Activated naive CD4-positive, alpha-beta T cell treated with anti-CD3 and anti-CD28 coated beads, Interleukin-2, amount 50 U/mL, for 24 hours (primary cell): ENCODE measurements around the gene LCN9.
"Not testable (repeated sequence)": the region's sequence is repeated elsewhere in the genome, so short reads cannot be mapped to it uniquely, and the experiment has no call there.

Experiments
- H3K27ac Mint-ChIP-seq: one replicate; pipeline ENCODE4 v1.8.0; 2021; ENCODE audit warnings: mild to moderate bottlenecking, mixed read lengths
- H3K27me3 Mint-ChIP-seq: one replicate; pipeline ENCODE4 v1.8.0; 2021; ENCODE audit warnings: mixed read lengths
- H3K36me3 Mint-ChIP-seq: one replicate; pipeline ENCODE4 v1.8.0; 2021; ENCODE audit warnings: mixed read lengths
- H3K4me1 Mint-ChIP-seq: one replicate; pipeline ENCODE4 v1.8.0; 2021; ENCODE audit warnings: mixed read lengths
- H3K4me3 Mint-ChIP-seq: one replicate; pipeline ENCODE4 v1.8.0; 2021; ENCODE audit warnings: mild to moderate bottlenecking, mixed read lengths
- H3K9me3 Mint-ChIP-seq: one replicate; pipeline ENCODE4 v1.8.0; 2021; ENCODE audit warnings: mixed read lengths

LCN9 gene

DNA sequence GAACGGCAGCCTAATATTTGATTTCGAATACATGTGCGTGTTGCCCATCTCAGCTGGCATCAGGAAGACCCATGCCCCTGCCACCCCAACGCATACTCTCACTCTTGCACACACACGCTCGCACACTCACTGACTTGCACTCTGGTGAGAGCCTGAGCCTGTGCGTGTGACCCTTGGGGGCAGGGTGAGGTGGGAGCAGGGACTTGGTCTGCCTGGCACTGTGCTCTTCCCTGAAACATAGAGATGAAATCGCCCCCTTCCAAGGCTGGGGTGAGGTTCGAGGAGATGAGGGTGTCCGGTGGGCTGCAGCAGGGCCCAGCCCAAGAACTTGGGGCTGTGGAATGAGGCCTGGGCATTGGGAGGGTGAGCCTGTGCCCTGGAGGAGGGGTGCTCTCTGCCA is 1.2 kb downstream of the LCN9 start:
- no peak overlapping the region for H3K27ac Mint-ChIP-seq
- no peaks in the 10 kb centered on the region for H3K36me3 Mint-ChIP-seq
- no peaks in the 10 kb centered on the region for H3K27me3 Mint-ChIP-seq
- no peaks in the 10 kb centered on the region for H3K9me3 Mint-ChIP-seq
- H3K4me3 Mint-ChIP-seq: no peak overlapping the region
- H3K4me1 Mint-ChIP-seq: no peaks in the 10 kb centered on the region

GRCh38 chr9:135664801-135665794 is 2.0 kb downstream of the LCN9 start:
- Mint-ChIP-seq H3K4me1 (no peaks in the 10 kb centered on the region), H3K27me3 (no peaks in the 10 kb centered on the region), H3K4me3 (no peak overlapping the region), H3K36me3 (no peaks in the 10 kb centered on the region), H3K27ac (no peak overlapping the region), H3K9me3 (no peaks in the 10 kb centered on the region)

DNA sequence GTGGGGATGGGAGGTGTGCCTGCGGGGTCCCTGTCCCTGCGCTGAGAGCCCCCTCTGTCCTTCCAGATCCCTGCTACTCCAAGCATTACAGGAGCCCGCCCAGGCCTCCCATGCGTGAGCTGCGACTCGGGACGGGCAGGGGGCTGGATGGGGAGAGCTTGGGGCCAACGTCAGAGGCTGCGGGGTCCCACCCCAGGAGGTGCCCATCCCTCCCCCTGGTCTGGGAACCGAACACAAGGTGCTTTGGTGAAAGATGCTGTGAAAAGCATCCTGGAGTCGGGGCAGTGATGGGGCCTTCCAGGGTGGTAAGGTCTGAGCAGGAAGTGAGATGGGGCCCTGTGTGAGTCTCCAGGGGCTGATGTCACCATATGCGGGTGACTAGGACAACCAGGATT is 2.7 kb downstream of the LCN9 start:
- H3K4me3 Mint-ChIP-seq: no peak overlapping the region
- no peak overlapping the region for H3K27ac Mint-ChIP-seq
- H3K27me3 Mint-ChIP-seq: no peaks in the 10 kb centered on the region
- H3K36me3 Mint-ChIP-seq: no peaks in the 10 kb centered on the region
- H3K9me3 Mint-ChIP-seq: no peaks in the 10 kb centered on the region
- no peaks in the 10 kb centered on the region for H3K4me1 Mint-ChIP-seq

DNA sequence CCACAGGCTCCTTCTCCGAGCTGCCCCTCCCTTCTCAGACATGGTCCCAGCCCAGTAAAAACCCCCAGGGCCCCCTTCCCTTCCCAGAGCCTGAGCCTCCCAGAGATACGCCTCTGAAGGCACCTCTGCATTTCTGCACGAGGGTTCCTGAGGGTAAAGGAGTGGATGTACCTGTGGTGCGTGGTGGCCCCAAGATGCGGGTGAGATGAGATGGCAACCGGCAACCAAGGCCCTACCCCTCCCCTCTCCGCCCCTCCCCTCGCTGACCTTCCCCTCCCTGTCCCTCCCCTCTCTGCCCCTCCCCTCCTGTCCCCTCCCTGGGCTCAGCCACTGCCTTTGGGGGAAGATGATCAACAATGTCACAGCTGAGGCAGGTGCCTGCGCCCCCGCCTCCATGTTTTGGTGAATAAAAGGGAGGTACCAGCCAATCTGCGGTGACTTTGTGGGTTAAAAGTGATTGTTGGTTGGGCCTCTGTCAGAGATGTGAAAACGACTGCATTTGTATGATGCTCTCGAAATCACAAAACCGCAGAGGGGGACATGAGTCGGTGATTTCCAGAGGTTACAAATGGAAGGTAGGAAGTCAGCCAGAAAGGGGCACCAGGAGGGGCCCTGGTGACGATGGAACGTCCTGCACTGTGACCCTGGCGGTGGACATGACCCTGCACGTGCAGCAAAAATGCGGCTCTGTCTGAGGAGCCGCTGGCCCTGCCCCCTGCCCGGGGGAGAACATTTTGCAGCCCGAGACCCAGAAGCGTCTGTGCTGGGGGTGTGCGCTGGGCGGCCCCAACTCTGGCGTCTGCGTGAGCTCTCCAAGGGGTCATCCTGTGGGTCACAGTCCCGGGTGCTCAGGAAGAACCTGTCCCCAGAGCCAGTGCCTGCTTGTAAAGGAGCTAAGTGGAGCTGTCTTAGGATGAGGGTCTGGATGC is 3.7 kb downstream of the LCN9 start:
- no peak overlapping the region for H3K27ac Mint-ChIP-seq
- no peak overlapping the region for H3K4me3 Mint-ChIP-seq
- no peaks in the 10 kb centered on the region for H3K27me3 Mint-ChIP-seq
- no peaks in the 10 kb centered on the region for H3K36me3 Mint-ChIP-seq
- H3K9me3 Mint-ChIP-seq: no peaks in the 10 kb centered on the region
- H3K4me1 Mint-ChIP-seq: no peaks in the 10 kb centered on the region

GRCh38 chr9:135667463-135668001 is 4.4 kb downstream of the LCN9 start:
- Mint-ChIP-seq H3K4me3 (no peak overlapping the region), H3K9me3 (no peaks in the 10 kb centered on the region), H3K4me1 (no peaks in the 10 kb centered on the region), H3K36me3 (no peaks in the 10 kb centered on the region), H3K27me3 (peaks cover 3% of the 10 kb centered on the region), H3K27ac (no peak overlapping the region)

- H3K27ac Mint-ChIP-seq, H3K27me3 Mint-ChIP-seq, H3K36me3 Mint-ChIP-seq, H3K4me1 Mint-ChIP-seq, H3K9me3 Mint-ChIP-seq, H3K4me3 Mint-ChIP-seq: not testable (repeated sequence)
Measured at GRCh38 chr9:135669018-135669417, 5.9 kb downstream of the LCN9 start.

DNA sequence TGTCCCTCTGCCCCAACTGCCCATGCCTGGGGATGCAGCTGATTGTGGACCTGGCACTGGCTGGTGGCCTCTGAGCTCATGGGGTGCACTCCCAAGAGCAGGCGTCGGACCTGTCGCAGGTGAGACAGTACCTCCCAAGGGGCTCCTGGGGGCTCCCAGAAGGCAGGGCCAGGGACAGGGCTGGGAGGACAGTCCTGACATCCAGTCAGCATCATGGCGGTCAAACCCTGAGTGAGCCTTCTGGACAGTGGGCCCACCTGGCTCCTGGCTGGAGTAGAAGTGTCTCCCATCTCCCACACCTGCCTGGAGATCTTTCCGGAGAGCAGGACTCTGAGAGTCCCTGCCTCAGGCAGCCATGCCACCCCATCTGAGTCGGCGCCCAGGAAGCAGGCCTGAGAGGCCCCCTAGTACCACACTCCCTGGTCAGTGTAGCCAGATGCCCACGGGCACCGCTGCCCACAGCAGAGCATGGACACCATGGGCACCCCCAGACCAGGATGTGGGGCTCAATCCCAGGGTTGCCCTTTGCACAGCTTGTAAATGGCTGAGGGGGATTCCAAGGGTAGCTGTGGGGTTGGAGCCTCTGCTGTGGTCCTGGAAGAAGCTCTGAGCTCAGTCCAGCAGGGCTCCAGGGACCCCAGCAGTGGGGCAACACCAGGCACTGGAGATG is 6.6 kb downstream of the LCN9 start:
- H3K36me3 Mint-ChIP-seq: no peaks in the 10 kb centered on the region
- H3K27me3 Mint-ChIP-seq: peaks cover 3% of the 10 kb centered on the region
- no peak overlapping the region for H3K27ac Mint-ChIP-seq
- H3K4me1 Mint-ChIP-seq: no peaks in the 10 kb centered on the region
- no peaks in the 10 kb centered on the region for H3K9me3 Mint-ChIP-seq
- H3K4me3 Mint-ChIP-seq: no peak overlapping the region

DNA sequence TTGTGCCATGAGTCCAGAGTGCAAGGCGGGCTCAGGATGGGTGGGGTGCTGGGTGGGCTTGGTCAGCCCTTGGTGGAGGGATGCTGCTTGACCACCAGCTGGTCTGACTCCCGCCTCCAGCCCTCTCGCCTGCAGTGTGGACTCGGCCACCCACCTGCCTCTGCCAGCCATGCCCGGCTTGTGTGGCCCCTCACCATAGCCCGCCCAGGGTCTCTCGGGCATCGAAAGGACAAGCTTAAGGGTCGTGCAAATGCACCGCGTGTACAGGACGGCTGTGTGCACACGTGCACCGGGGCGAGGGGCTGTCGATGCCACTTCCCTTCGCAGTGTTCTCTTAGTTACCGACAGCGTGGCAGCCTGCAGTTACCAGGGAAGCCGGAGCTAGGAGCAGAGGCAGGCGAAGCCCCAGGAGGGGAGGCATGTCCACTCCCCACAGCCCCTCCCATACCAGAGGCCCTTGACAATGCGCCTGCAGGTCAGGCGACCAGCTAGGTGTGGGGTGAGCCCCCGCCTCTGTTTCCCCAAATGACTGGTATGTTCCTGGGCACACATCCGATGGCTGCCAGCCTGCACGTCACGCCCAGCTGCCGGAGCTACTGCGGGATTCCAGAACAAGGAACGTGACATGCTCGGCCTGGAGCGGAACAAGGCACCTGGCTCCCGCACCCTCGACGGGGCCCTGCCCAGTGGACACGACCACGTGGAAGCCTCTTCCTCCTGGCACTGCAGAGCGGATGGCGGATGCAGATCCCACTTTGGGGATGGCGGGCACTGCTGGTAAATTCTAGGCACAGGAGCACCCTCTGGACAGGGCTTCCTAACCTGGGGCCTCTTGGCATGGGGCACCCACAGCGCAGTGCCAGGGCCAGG is 7.8 kb downstream of the LCN9 start:
- H3K27ac Mint-ChIP-seq: no peak overlapping the region
- H3K9me3 Mint-ChIP-seq: no peaks in the 10 kb centered on the region
- no peaks in the 10 kb centered on the region for H3K4me1 Mint-ChIP-seq
- H3K27me3 Mint-ChIP-seq: peaks cover 3% of the 10 kb centered on the region
- H3K4me3 Mint-ChIP-seq: no peak overlapping the region
- no peaks in the 10 kb centered on the region for H3K36me3 Mint-ChIP-seq

GRCh38 chr9:135671591-135672041 is 8.5 kb downstream of the LCN9 start:
- H3K4me1 Mint-ChIP-seq: no peaks in the 10 kb centered on the region
- H3K27ac Mint-ChIP-seq: no peak overlapping the region
- no peaks in the 10 kb centered on the region for H3K36me3 Mint-ChIP-seq
- no peaks in the 10 kb centered on the region for H3K9me3 Mint-ChIP-seq
- no peak overlapping the region for H3K4me3 Mint-ChIP-seq
- peaks cover 3% of the 10 kb centered on the region for H3K27me3 Mint-ChIP-seq

GRCh38 chr9:135672786-135673185 is 9.7 kb downstream of the LCN9 start:
- not testable (repeated sequence) for H3K9me3 Mint-ChIP-seq, H3K4me1 Mint-ChIP-seq, H3K27ac Mint-ChIP-seq, H3K4me3 Mint-ChIP-seq, H3K36me3 Mint-ChIP-seq, H3K27me3 Mint-ChIP-seq

DNA sequence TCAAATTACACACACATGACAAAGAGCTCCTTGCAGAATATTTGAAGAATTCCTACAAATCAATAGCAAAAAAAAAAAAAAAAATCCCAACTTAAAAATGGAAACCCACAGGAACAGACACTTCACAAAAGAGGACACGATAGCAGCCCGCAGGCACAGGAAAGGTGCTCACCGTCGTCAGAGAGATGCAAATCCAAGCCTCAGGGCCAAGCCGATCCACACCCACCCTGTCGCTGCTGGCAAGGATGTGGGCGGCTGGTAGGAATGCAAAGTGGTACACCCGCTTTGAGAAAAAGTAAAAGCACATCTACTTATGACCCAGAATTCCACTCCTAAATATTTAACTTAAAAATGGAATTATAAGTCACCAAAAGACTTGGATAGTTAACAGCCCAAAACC is 10.8 kb downstream of the LCN9 start:
- Mint-ChIP-seq H3K4me1 (no peaks in the 10 kb centered on the region), H3K9me3 (no peaks in the 10 kb centered on the region), H3K27me3 (peaks cover 3% of the 10 kb centered on the region), H3K27ac (no peak overlapping the region), H3K4me3 (no peak overlapping the region), H3K36me3 (no peaks in the 10 kb centered on the region)

DNA sequence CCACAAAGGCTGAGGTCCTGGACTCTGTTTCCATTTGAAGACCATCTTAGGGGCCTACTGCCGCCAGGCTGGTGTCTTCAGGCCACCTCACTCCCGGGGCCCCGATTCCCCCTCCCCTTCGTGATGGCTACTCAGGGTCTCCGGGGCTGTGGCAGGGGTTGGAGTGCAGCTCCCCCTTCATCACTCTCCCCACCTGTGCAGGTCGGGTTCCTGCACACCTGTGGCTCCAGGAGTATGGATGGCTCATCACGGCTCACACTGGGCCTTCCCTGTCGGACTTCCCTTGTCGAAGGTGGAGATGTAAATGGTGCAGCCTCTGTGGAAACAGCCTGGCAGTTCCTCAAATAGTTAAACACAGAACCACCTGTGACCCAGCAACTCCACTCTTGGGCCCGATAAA is 11.9 kb downstream of the LCN9 start:
- Mint-ChIP-seq H3K27me3 (peaks cover 3% of the 10 kb centered on the region), H3K36me3 (no peaks in the 10 kb centered on the region), H3K4me1 (no peaks in the 10 kb centered on the region), H3K9me3 (no peaks in the 10 kb centered on the region), H3K4me3 (no peak overlapping the region), H3K27ac (no peak overlapping the region)

- Mint-ChIP-seq H3K4me1 (no peaks in the 10 kb centered on the region), H3K9me3 (no peaks in the 10 kb centered on the region), H3K27ac (no peak overlapping the region), H3K36me3 (no peaks in the 10 kb centered on the region), H3K27me3 (peaks cover 3% of the 10 kb centered on the region), H3K4me3 (no peak overlapping the region)
Measured at GRCh38 chr9:135676891-135677290, 13.8 kb downstream of the LCN9 start.

DNA sequence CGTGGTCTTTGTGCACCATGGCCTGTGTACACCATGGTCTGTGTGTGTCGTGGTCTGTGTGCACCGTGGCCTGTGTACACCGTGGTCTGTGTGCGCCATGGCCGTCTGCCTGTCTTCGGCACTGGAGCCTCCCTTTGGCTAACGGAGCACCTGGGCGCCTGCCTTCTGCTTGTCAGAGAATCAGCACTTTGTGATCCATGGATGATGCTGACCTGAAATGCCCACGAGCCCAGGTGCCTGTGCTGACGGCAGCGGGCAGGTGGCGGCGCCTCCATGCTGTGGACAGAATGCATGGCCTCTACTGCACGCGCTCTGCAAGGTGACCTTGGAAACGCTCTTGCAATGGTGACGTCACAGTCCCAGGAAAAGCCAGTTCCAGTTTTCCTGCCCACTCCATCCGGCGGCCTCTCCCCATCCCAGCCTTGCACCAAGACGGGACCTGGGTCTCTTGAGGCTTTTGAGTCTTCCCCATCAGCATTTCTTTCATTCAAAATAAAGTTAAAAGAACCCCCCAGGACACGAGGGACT is 14.6 kb downstream of the LCN9 start:
- Mint-ChIP-seq H3K36me3 (no peaks in the 10 kb centered on the region), H3K4me1 (no peaks in the 10 kb centered on the region), H3K27me3 (no peaks in the 10 kb centered on the region), H3K9me3 (no peaks in the 10 kb centered on the region), H3K27ac (no peak overlapping the region), H3K4me3 (no peak overlapping the region)
